K562 (cell line): ENCODE data around the gene DNAI7. TPM values are rescaled to one million over a fixed set of nuclear protein-coding genes. Genes with fewer than 3 reads are reported as not detected.

Experiments used
- ATAC-seq: fragments of 200-7000 bp; cut with Tn5 transposase; 3 replicates; pipeline ENCODE4 v1.9.1; 2020; ENCODE audit warnings: moderate library complexity
- BruUV-seq: library from RNA; stranded (reverse); fragments of 400-500 nt; replicated peaks from 2 replicates; lab custom pipeline; 2021; lab: Mats Ljungman, UMichigan
- CTCF ChIA-PET: fragments of 300-600 bp; formaldehyde crosslinking; extraction: SDS; loops from one replicate; lab custom pipeline; 2021; ENCODE audit warnings: low intra/inter-chr PET ratio; lab: Yijun Ruan, JAX
- POLR2A ChIA-PET: fragments of 300-600, 350-650 bp; sonication (Branson Sonifier 250); formaldehyde crosslinking; extraction: SDS; loops from one replicate; lab custom pipeline; 2021; ENCODE audit warnings: antibody characterized with exemption, inconsistent platforms; lab: Yijun Ruan, JAX
- DNase-seq, 4 experiments: peaks; one replicate each; pipeline versions ENCODE4 v3.0.0 to v3.0.0-alpha.2; 2011 to 2018; ENCODE audit warnings: low spot score in 3 of 4, mixed read lengths in 3 of 4; ENCODE audit errors: extremely low read depth in 1 of 4
- FAIRE-seq: peaks from 2 replicates; lab custom pipeline; 2011; peaks lifted over from hg19 to GRCh38; lab: Jason Lieb, UNC
- H2AFZ ChIP-seq: 2 replicates; pipeline ENCODE4 v1.6.0; 2011; ENCODE audit warnings: low read depth, low read length, control low read depth, inconsistent platforms
- H3K27ac ChIP-seq: fragments of 200-600 bp; 3 replicates; pipeline ENCODE4 v1.8.0; 2011; ENCODE audit warnings: low read depth, mild to moderate bottlenecking, control low read depth, inconsistent platforms, low read length, moderate library complexity, mixed read lengths; ENCODE audit errors: extremely low read depth
- H3K27me3 ChIP-seq, 2 experiments: fragments of 300-600 bp in 1 of 2; 2 replicates in 1 of 2; 3 replicates in 1 of 2; pipeline versions ENCODE4 v1.6.0 to v1.8.0; 2011; ENCODE audit warnings: inconsistent platforms in 2 of 2, low read length in 2 of 2, mild to moderate bottlenecking in 1 of 2, mixed read lengths in 1 of 2, moderate library complexity in 1 of 2; ENCODE audit not compliant: control insufficient read depth in 2 of 2, insufficient read depth in 2 of 2
- H3K36me3 ChIP-seq: fragments of 300-600 bp; 3 replicates; pipeline ENCODE4 v1.8.0; 2011; ENCODE audit warnings: mild to moderate bottlenecking, low read length, inconsistent platforms; ENCODE audit not compliant: control insufficient read depth, insufficient read depth
- H3K4me1 ChIP-seq, 2 experiments: fragments of 200-600 bp in 1 of 2; replicated peaks in 1 of 2; 2 replicates in 1 of 2; 3 replicates in 1 of 2; pipeline versions ENCODE4 v1.5.1 to v1.8.0; 2011; ENCODE audit warnings: inconsistent platforms in 2 of 2, low read length in 2 of 2, mild to moderate bottlenecking in 1 of 2, mixed read lengths in 1 of 2, moderate library complexity in 1 of 2; ENCODE audit not compliant: control insufficient read depth in 2 of 2, insufficient read depth in 2 of 2
- H3K4me2 ChIP-seq: 2 replicates; pipeline ENCODE4 v1.6.1; 2011; ENCODE audit warnings: low read length, control low read depth, inconsistent platforms, mixed read lengths; ENCODE audit not compliant: insufficient read depth
- H3K4me3 ChIP-seq: fragments of 200-600 bp; sonication (generic), shearing (Covaris generic); 2 replicates; pipeline ENCODE4 v1.5.1; 2016; ENCODE audit warnings: control low read depth, inconsistent platforms
- H3K79me2 ChIP-seq: fragments of 200-600 bp; 3 replicates; pipeline ENCODE4 v1.8.0; 2011; ENCODE audit warnings: low read length, inconsistent platforms; ENCODE audit not compliant: control insufficient read depth, insufficient read depth
- H3K9ac ChIP-seq, 2 experiments: 2 replicates each; pipeline versions ENCODE4 v1.6.0 to v1.6.1; 2011; ENCODE audit warnings: low read depth in 2 of 2, low read length in 2 of 2, control low read depth in 1 of 2, inconsistent platforms in 1 of 2, mild to moderate bottlenecking in 1 of 2, mixed read lengths in 1 of 2; ENCODE audit not compliant: insufficient read depth in 1 of 2
- H3K9me1 ChIP-seq: one replicate; pipeline ENCODE4 v1.6.0; 2011; ENCODE audit warnings: inconsistent platforms, mild to moderate bottlenecking, low read length, moderate library complexity; ENCODE audit not compliant: control insufficient read depth, insufficient read depth
- H3K9me3 ChIP-seq: replicated peaks from 2 replicates; pipeline ENCODE4 v1.5.1; 2011; ENCODE audit warnings: low read depth, low read length, inconsistent platforms; ENCODE audit not compliant: control insufficient read depth, insufficient read depth
- H4K20me1 ChIP-seq: replicated peaks from 2 replicates; pipeline ENCODE4 v1.6.1; 2011; ENCODE audit warnings: low read length, inconsistent platforms, mixed read lengths; ENCODE audit not compliant: control insufficient read depth, insufficient read depth
- CAMTA2 ChIP-seq: fragments of 250-450 bp; sonication (Bioruptor Pico); conservative IDR thresholded peaks from 2 replicates; pipeline ENCODE4 v1.5.1; 2022
- CBX2 ChIP-seq: fragments of 200-600 bp; sonication (generic); IDR thresholded peaks from one replicate; pipeline ENCODE4 v1.6.1; 2012; ENCODE audit warnings: mild to moderate bottlenecking, low read length, inconsistent platforms; ENCODE audit not compliant: insufficient read depth, poor library complexity, severe bottlenecking
- CHD1 ChIP-seq: fragments of 200-600 bp; sonication (generic); IDR thresholded peaks from one replicate; pipeline ENCODE4 v1.6.1; 2012; ENCODE audit warnings: mild to moderate bottlenecking, moderate library complexity, low read length, inconsistent platforms
- PCBP2 ChIP-seq: fragments of 200-400 bp; formaldehyde crosslinking; IDR thresholded peaks from 2 replicates; pipeline ENCODE4 v1.6.1; 2018; ENCODE audit warnings: low read length, low read depth, mild to moderate bottlenecking, moderate library complexity; ENCODE audit not compliant: poor library complexity, severe bottlenecking
- SRF ChIP-seq, 2 experiments: fragments of 250-450, 450-650 bp in 1 of 2; sonication (Bioruptor Pico) in 1 of 2; sonication (generic) in 1 of 2; formaldehyde crosslinking; IDR thresholded peaks; 2 replicates each; pipeline versions ENCODE4 v1.5.0 to v1.5.1; 2020 to 2022; ENCODE audit warnings: mild to moderate bottlenecking in 1 of 2, missing genetic modification reagents in 1 of 2
- ZNF140 ChIP-seq: fragments of 250-450 bp; sonication (Bioruptor Pico); IDR thresholded peaks from 2 replicates; pipeline ENCODE4 v1.8.0; 2021; ENCODE audit warnings: moderate library complexity, mild to moderate bottlenecking, inconsistent platforms
- ZNF316 ChIP-seq: fragments of 450-650 bp; IDR thresholded peaks from 2 replicates; pipeline ENCODE4 v1.6.1; 2016
- WGBS: fragments of 100-300 bp; shearing (Covaris generic); methylation state at CpG from one replicate; pipeline ENCODE4 v1.1.6; 2016; ENCODE audit warnings: low coverage, mixed read lengths; ENCODE audit not compliant: insufficient coverage; ENCODE audit errors: missing lambda C conversion rate; 5-methylcytosine and 5-hydroxymethylcytosine counted together
- in situ Hi-C: fragments of 300-500 bp; cut with MboI; formaldehyde crosslinking; loops from 4 replicates; pipeline ENCODE4 v1.15.0; 2018; ENCODE audit warnings: inconsistent platforms, mixed read lengths
- intact Hi-C: fragments of 100-400 bp; cut with micrococcal nuclease; formaldehyde crosslinking; loops from 2 replicates; pipeline ENCODE4 v1.14.2; 2022
- polyA plus RNA-seq, 8 experiments: library from polyadenylated mRNA; depleted of rRNA in 4 of 8; stranded (reverse) in 5 of 8; unstranded in 3 of 8; fragments of >200 nt; fragmentation: Nextera tagmentation in 2 of 8; fragmentation: Illumina TruSeq in 1 of 8; extraction: Ambion mirVana in 2 of 8; extraction: Trizol in 1 of 8; gene quantifications; 2 replicates each; pipeline versions ENCODE4 v1.2.1 to v1.2.3, GENCODE V29; 2011 to 2014; ENCODE audit warnings: inconsistent platforms in 1 of 8, missing spikeins in 1 of 8
- total RNA-seq, 7 experiments: library from RNA; depleted of rRNA in 6 of 7; stranded (reverse); fragments of >200 nt in 6 of 7; fragmentation: Illumina TruSeq in 2 of 7; extraction: Trizol in 2 of 7; gene quantifications; 2 replicates each; pipeline versions ENCODE4 v1.2.1 to v1.2.3, GENCODE V29; 2011 to 2021; ENCODE audit warnings: low replicate concordance in 1 of 7

The DNAI7 gene
- total and polyA plus RNA-seq, 9 of the 15 experiments (the other 6 are each of a cell fraction or from before 2014, with no cell fraction given), result 0.06 to 0.76 (median 0.17) TPM; not detected in 1

- TF ChIP-seq PCBP2 (no peak), ZNF140 (CRISPR knock-in tag) (no peak), CBX2 (no peak), CAMTA2 (CRISPR knock-in tag) (no peak), CHD1 (no peak), ZNF316 (peak; percentile 64)
Observed at GRCh38 chr12:25099010-25099409, 96.0 kb downstream of the DNAI7 start (continued).

- Histone ChIP-seq H3K36me3 (no peaks in the 10 kb centered on the region), H3K4me1 (no peaks in the 10 kb centered on the region), H3K9me3 (no peaks in the 10 kb centered on the region), H2AFZ (no peak overlapping the region), H3K4me2 (no peak overlapping the region), H4K20me1 (no peaks in the 10 kb centered on the region), H3K27ac (no peak overlapping the region), H3K9ac (no peak overlapping the region), H3K9me1 (no peaks in the 10 kb centered on the region), H3K27me3 (peaks cover 0 to 6% of the 10 kb centered on the region in 2 experiments; a peak in 3 of 5 replicates), H3K79me2 (no peaks in the 10 kb centered on the region), H3K4me3 (no peak overlapping the region)
- DNase-seq, result no peak
- ATAC-seq, result no peak
- ChIA-PET POLR2A (interaction anchor here (1.0 kb wide), 1 partner anchor 9 kb away, joined by 3 read pairs; no protein-coding TSS in a partner anchor), CTCF (no interaction called here)
- no TSS peak for BruUV-seq
- no peak for TF ChIP-seq SRF (CRISPR knock-in tag; IDR thresholded peaks at IDR 0.05)
- intact Hi-C loops (no loop called here), in situ Hi-C loops (no loop called here)
- no peak for FAIRE-seq
- WGBS, result 8% methylated on average over 2 of the region's 2 CpGs
Observed at GRCh38 chr12:25089738-25090137, 105.2 kb downstream of the DNAI7 start.
